PFSK-1 (cell line): Measurements from ENCODE around the gene SON.

ENCODE experiments used
- FOXP2 ChIP-seq: optimal IDR thresholded peaks from 2 replicates; pipeline ENCODE3; 2011; ENCODE audit warnings: borderline replicate concordance, control low read depth, inconsistent platforms; ENCODE audit not compliant: insufficient read depth; ENCODE audit errors: extremely low read length, extremely low read depth
- POLR2AphosphoS5 ChIP-seq: IDR thresholded peaks from 2 replicates; pipeline ENCODE4 v1.6.1; 2012; ENCODE audit warnings: low read depth, mild to moderate bottlenecking, control low read depth, low read length, moderate library complexity
- REST ChIP-seq, 2 experiments: IDR thresholded peaks; 2 replicates each; pipeline versions ENCODE4 v1.6.1 to v1.8.0; 2011 to 2012; ENCODE audit warnings: low read depth in 2 of 2, low read length in 2 of 2, control low read depth in 1 of 2, inconsistent platforms in 1 of 2, mild to moderate bottlenecking in 1 of 2, moderate library complexity in 1 of 2; ENCODE audit not compliant: insufficient read depth in 1 of 2
- SIN3A ChIP-seq: IDR thresholded peaks from 2 replicates; pipeline ENCODE4 v1.6.1; 2012; ENCODE audit warnings: mild to moderate bottlenecking, low read length, moderate library complexity, borderline replicate concordance; ENCODE audit not compliant: insufficient read depth
- TAF1 ChIP-seq: IDR thresholded peaks from 2 replicates; pipeline ENCODE4 v1.6.1; 2012; ENCODE audit warnings: low read length, control low read depth, borderline replicate concordance; ENCODE audit not compliant: insufficient read depth

The SON gene

GRCh38 chr21:33543505-33544129 lies 779 bp downstream of the SON start:
- TF ChIP-seq TAF1 (no peak), REST (IDR thresholded peaks at IDR 0.05; ENCODE audit: insufficient read depth in 1 of 2, low read depth in 2 of 2, low read length in 2 of 2) (no peak), POLR2AphosphoS5 (no peak), SIN3A (no peak), FOXP2 (no peak)

GRCh38 chr21:33544451-33545195 lies 1.8 kb downstream of the SON start:
- TF ChIP-seq REST (IDR thresholded peaks at IDR 0.05; ENCODE audit: insufficient read depth in 1 of 2, low read depth in 2 of 2, low read length in 2 of 2), result no peak
- no peak for TF ChIP-seq FOXP2
- TF ChIP-seq SIN3A, result no peak
- TF ChIP-seq TAF1, result no peak

GRCh38 chr21:33546086-33546485 lies 3.2 kb downstream of the SON start:
- TF ChIP-seq POLR2AphosphoS5 (no peak), TAF1 (no peak), FOXP2 (no peak), SIN3A (no peak), REST (IDR thresholded peaks at IDR 0.05; ENCODE audit: insufficient read depth in 1 of 2, low read depth in 2 of 2, low read length in 2 of 2) (no peak)

- TF ChIP-seq REST (IDR thresholded peaks at IDR 0.05; ENCODE audit: insufficient read depth in 1 of 2, low read depth in 2 of 2, low read length in 2 of 2) (no peak), SIN3A (no peak), TAF1 (no peak), FOXP2 (no peak), POLR2AphosphoS5 (no peak)
Observed at GRCh38 chr21:33549848-33550771, 7.3 kb downstream of the SON start.
